HUES48 (cell line): ENCODE data around the gene CNTNAP2.

Experiments used
- H3K27ac ChIP-seq: one replicate; pipeline ENCODE4 v1.7.0; 2013; ENCODE audit warnings: low read depth, low read length, inconsistent platforms
- H3K27me3 ChIP-seq: 2 replicates; pipeline ENCODE4 v1.6.1; 2013; ENCODE audit warnings: mild to moderate bottlenecking, low read length; ENCODE audit not compliant: control insufficient read depth, insufficient read depth
- H3K36me3 ChIP-seq: 2 replicates; pipeline ENCODE4 v1.6.1; 2013; ENCODE audit warnings: low read length; ENCODE audit not compliant: control insufficient read depth, insufficient read depth
- H3K4me1 ChIP-seq: 2 replicates; pipeline ENCODE4 v1.6.1; 2013; ENCODE audit warnings: mild to moderate bottlenecking, low read length; ENCODE audit not compliant: control insufficient read depth, insufficient read depth
- H3K4me3 ChIP-seq: 2 replicates; pipeline ENCODE4 v1.5.1; 2013; ENCODE audit warnings: mild to moderate bottlenecking, low read depth, low read length
- H3K9ac ChIP-seq: 2 replicates; pipeline ENCODE4 v1.6.1; 2013; ENCODE audit warnings: mild to moderate bottlenecking, low read depth, low read length, moderate library complexity
- H3K9me3 ChIP-seq: 2 replicates; pipeline ENCODE4 v1.6.1; 2013; ENCODE audit warnings: low read length; ENCODE audit not compliant: control insufficient read depth, insufficient read depth

The CNTNAP2 gene

DNA sequence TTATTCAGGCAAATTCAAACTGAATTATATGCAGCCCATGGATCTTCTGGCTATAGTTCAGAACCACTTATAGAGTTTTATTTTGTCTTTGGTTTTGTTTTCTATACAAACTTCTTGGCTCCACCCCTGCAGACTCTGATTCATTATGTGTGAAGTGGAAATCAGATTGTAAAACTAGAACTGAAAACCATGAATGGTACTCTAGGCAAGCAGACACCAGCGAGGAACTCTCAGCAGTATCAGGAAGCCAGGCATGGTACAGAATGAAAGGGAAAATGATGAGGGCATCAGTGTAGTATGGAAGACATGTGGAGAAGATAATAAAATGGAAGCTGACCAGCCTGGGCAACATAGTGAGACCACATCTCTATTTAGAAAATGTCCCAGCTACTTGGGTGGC, 1447.1 kb downstream of the CNTNAP2 start:
- Histone ChIP-seq H3K4me3 (no peak overlapping the region), H3K9ac (no peak overlapping the region), H3K4me1 (peaks cover 3% of the 10 kb centered on the region; the same call in 1 of the 2 replicates), H3K9me3 (no peaks in the 10 kb centered on the region), H3K27ac (no peak overlapping the region), H3K27me3 (no peaks in the 10 kb centered on the region), H3K36me3 (no peaks in the 10 kb centered on the region)

- Histone ChIP-seq H3K4me3 (no peak overlapping the region), H3K9me3 (no peaks in the 10 kb centered on the region), H3K27ac (no peak overlapping the region), H3K4me1 (peaks cover 3% of the 10 kb centered on the region; the same call in 1 of the 2 replicates), H3K9ac (no peak overlapping the region), H3K36me3 (no peaks in the 10 kb centered on the region), H3K27me3 (no peaks in the 10 kb centered on the region)
Measured at GRCh38 chr7:147564786-147565476, 1448.3 kb downstream of the CNTNAP2 start.

DNA sequence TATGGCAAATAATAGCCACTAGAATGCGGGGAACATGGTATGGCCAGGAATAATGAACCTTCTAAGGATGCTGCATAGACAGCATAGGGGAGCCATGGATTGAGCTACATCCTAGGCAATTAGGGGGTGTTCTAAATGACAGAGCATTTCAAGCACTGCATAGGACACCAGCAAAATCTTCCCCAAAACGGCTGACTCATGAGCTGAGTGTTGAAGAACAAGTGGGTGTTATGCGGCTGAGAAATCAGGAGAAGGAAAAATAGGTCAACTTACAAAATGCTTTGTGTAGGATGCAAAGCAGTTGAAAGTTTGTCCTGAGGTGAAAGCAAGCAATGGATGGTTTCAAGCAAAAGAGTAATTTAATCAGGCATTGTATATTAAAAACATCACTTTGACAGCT, 1450.4 kb downstream of the CNTNAP2 start:
- Histone ChIP-seq H3K9me3 (no peaks in the 10 kb centered on the region), H3K9ac (no peak overlapping the region), H3K4me3 (no peak overlapping the region), H3K36me3 (no peaks in the 10 kb centered on the region), H3K27ac (no peak overlapping the region), H3K4me1 (0 out of 2 replicates have a peak, but pooled peaks cover 6% of the 10 kb centered on the region), H3K27me3 (no peaks in the 10 kb centered on the region)

DNA sequence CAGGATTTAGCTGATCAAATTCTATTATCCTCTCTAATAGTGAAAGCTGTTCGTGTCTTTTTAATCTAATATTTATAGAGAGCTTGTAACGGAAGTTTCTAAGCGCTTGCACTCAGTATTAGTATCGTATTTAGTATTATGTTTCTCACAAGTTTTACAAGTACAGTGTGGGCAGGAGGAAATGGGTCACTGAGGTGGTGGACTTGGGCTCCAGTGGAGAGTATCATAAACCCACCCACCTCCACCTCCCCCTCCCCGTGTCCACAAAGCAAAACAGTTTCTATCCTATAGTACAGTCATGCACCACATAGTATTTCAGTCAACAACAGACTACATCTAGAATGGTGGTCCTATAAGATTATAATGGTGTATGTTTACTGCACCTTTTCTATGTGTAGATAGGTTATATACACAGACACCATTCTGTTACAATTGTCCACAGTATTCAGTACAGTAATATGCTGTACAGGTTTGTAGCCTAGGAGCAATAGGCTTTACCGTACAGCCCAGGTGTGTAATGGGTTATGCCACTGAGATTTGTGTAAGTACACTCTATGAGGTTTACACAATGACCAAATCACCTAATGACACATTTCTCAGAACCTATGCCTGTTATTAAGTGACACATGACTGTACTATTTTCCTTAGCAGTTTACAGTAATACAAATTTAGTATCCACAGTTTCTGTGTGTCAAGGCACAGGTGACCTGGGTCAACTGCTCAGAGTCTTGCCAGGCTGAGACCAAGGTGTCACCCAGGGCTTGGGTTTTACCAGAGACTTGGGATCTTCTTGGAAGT, 1452.7 kb downstream of the CNTNAP2 start:
- no peaks in the 10 kb centered on the region for H3K9me3 ChIP-seq
- H3K4me3 ChIP-seq: no peak overlapping the region
- no peaks in the 10 kb centered on the region for H3K36me3 ChIP-seq
- no peak overlapping the region for H3K27ac ChIP-seq
- H3K27me3 ChIP-seq: no peaks in the 10 kb centered on the region
- 0 out of 2 replicates have a peak, but pooled peaks cover 6% of the 10 kb centered on the region for H3K4me1 ChIP-seq
- no peak overlapping the region for H3K9ac ChIP-seq

DNA sequence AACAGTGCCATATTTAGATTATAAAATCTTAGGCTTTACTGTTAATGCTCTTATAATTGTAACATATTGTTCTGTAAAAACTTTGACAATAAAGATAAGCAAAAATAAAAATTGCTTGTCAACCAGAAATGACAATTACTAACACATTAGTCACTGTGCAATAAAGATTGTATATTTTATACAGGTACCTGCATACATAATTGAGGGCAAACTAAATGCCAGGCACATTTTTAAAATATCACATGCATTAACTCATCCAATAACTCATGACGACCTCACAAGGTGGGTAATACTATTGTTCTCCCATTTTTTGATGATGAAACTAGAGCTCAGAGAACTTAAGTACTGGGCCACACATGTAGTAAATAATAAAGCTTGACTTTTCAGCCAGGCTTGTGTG, 1453.8 kb downstream of the CNTNAP2 start:
- H3K4me3 ChIP-seq: no peak overlapping the region
- H3K4me1 ChIP-seq: 0 out of 2 replicates have a peak, but pooled peaks cover 6% of the 10 kb centered on the region
- H3K36me3 ChIP-seq: no peaks in the 10 kb centered on the region
- H3K9me3 ChIP-seq: no peaks in the 10 kb centered on the region
- no peaks in the 10 kb centered on the region for H3K27me3 ChIP-seq
- no peak overlapping the region for H3K27ac ChIP-seq
- no peak overlapping the region for H3K9ac ChIP-seq

DNA sequence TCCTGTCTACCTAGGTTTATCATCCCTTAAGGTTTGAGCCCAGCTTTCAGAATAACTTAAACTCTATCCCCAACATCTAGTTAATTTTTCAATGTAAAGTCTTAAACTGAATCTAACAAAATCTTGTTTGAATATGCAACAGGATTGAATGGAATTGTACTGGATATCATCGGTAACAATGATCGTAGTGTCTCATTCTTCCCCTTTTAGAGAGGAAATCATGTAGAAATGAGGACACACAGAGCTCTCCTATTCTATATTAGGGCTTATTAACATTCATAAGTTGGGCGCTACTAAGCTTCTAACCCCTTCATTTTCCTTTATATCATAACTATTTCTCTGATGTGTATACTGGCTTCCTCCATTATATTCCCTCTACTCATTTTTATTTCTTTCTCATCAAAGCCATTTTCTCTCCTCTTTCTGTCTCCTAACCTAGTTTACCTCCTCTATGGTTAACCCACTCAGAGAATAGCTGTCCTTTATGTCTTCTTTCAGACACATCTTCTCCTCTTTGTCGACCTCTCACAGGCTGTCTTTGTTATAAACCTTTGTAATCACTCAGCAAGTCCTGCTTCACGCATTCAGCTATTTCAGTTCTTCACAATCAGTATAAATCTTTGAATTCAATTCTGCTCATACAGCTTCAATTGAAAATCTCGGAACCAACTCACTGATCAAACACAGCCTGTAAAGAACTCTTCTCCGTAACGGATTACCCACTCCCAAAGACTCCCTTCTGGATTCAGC, 1455.0 kb downstream of the CNTNAP2 start:
- Histone ChIP-seq H3K36me3 (no peaks in the 10 kb centered on the region), H3K27me3 (no peaks in the 10 kb centered on the region), H3K4me3 (no peak overlapping the region), H3K4me1 (0 out of 2 replicates have a peak, but pooled peaks cover 6% of the 10 kb centered on the region), H3K27ac (no peak overlapping the region), H3K9ac (no peak overlapping the region), H3K9me3 (no peaks in the 10 kb centered on the region)

DNA sequence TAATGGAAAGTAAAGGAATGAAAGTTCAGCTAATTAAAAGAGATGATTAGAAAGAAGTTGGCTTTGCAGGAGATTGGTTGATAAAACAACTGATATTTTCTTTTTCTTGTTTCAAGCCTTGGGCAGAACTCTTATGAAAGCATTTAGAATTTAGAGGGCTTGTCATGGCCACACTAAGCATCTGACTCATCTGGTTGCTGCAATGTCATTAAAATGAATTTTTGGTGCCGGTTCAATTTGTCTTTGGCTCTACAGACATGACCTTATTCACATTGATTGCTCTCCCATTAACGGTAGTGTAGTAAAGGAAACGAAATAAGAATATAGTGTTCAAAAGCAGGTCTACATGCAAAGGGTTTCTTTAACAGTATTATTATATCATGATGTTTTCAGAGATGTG, 1461.6 kb downstream of the CNTNAP2 start:
- Histone ChIP-seq H3K9me3 (no peaks in the 10 kb centered on the region), H3K9ac (no peak overlapping the region), H3K4me3 (no peak overlapping the region), H3K27ac (no peak overlapping the region), H3K4me1 (no peaks in the 10 kb centered on the region), H3K36me3 (no peaks in the 10 kb centered on the region), H3K27me3 (no peaks in the 10 kb centered on the region)

DNA sequence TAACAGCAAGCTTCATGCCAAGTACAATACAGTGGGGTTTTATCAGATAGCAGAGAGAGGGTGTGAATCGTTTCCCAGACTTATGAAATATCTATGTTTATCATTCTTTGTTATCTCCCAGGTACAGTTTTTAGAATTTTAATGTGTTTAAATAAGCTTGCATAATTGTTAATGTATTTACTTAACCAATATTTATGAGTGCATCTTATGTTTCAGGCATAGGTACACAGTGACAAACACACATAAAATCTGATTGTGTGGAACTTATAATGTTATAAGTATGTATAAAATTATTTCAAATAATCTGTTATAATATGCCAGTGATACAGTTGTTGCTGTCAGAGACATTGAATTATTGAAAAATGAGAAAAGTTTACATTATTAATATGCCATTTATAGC, 1462.5 kb downstream of the CNTNAP2 start:
- Histone ChIP-seq H3K27ac (no peak overlapping the region), H3K4me1 (0 out of 2 replicates have a peak, but pooled peaks cover 1% of the 10 kb centered on the region), H3K36me3 (no peaks in the 10 kb centered on the region), H3K27me3 (no peaks in the 10 kb centered on the region), H3K4me3 (no peak overlapping the region), H3K9ac (no peak overlapping the region), H3K9me3 (no peaks in the 10 kb centered on the region)

- H3K9ac ChIP-seq: no peak overlapping the region
- peak overlapping the region; percentile 66 for H3K27ac ChIP-seq
- no peaks in the 10 kb centered on the region for H3K9me3 ChIP-seq
- H3K4me1 ChIP-seq: peaks cover 26% of the 10 kb centered on the region
- no peak overlapping the region; the same call in 1 of the 2 replicates for H3K4me3 ChIP-seq
- H3K36me3 ChIP-seq: no peaks in the 10 kb centered on the region
- H3K27me3 ChIP-seq: no peaks in the 10 kb centered on the region
Measured at GRCh38 chr7:147584771-147585193, 1468.2 kb downstream of the CNTNAP2 start.

GRCh38 chr7:147586110-147586509, 1469.5 kb downstream of the CNTNAP2 start:
- peak overlapping the region; percentile 79 for H3K27ac ChIP-seq
- H3K9ac ChIP-seq: no peak overlapping the region
- no peaks in the 10 kb centered on the region for H3K27me3 ChIP-seq
- H3K9me3 ChIP-seq: no peaks in the 10 kb centered on the region
- peak overlapping the region; percentile 39; the same call in 1 of the 2 replicates for H3K4me3 ChIP-seq
- H3K4me1 ChIP-seq: peaks cover 26% of the 10 kb centered on the region
- H3K36me3 ChIP-seq: no peaks in the 10 kb centered on the region
